GM12878 (cell line): ENCODE data around the gene PTPN5.

Experiments
- CTCF ChIP-seq, 3 experiments: IDR thresholded peaks in 2 of 3; conservative IDR thresholded peaks in 1 of 3; 2 replicates each; pipeline ENCODE4 v1.5.1; 2011; ENCODE audit warnings: low read depth in 3 of 3, low read length in 3 of 3, mild to moderate bottlenecking in 3 of 3, control low read depth in 2 of 3, moderate library complexity in 2 of 3, inconsistent platforms in 1 of 3, mixed read lengths in 1 of 3; ENCODE audit not compliant: control insufficient read depth in 2 of 3, insufficient read depth in 1 of 3; ENCODE audit errors: extremely low read depth in 1 of 3
- E2F8 ChIP-seq: fragments of 450-650 bp; IDR thresholded peaks from 2 replicates; pipeline ENCODE4 v1.6.1; 2018; ENCODE audit warnings: mild to moderate bottlenecking, low read depth, moderate library complexity; ENCODE audit not compliant: partially characterized antibody
- E4F1 ChIP-seq: fragments of 450-650 bp; IDR thresholded peaks from 2 replicates; pipeline ENCODE4 v1.6.1; 2018; ENCODE audit warnings: borderline replicate concordance, mild to moderate bottlenecking; ENCODE audit not compliant: partially characterized antibody
- ETV6 ChIP-seq, 2 experiments: fragments of 450-650 bp in 1 of 2; IDR thresholded peaks in 1 of 2; conservative IDR thresholded peaks in 1 of 2; 2 replicates each; pipeline ENCODE4 v1.6.1; 2014; ENCODE audit warnings: antibody characterized with exemption in 1 of 2, borderline replicate concordance in 1 of 2, low read depth in 1 of 2, mild to moderate bottlenecking in 1 of 2, moderate library complexity in 1 of 2
- HSF1 ChIP-seq: fragments of 150-350 bp; IDR thresholded peaks from 2 replicates; pipeline ENCODE4 v1.6.1; 2014; ENCODE audit warnings: mild to moderate bottlenecking, low read depth, low read length
- POLR2AphosphoS5 ChIP-seq: IDR thresholded peaks from 2 replicates; pipeline ENCODE4 v1.6.1; 2011; ENCODE audit warnings: mild to moderate bottlenecking, low read length, inconsistent platforms
- POU2F2 ChIP-seq: IDR thresholded peaks from 3 replicates; pipeline ENCODE4 v1.6.1; 2011; ENCODE audit warnings: low read depth, mild to moderate bottlenecking, low read length, borderline replicate concordance
- REST ChIP-seq: IDR thresholded peaks from 2 replicates; pipeline ENCODE4 v1.6.1; 2012; ENCODE audit warnings: mild to moderate bottlenecking, low read depth, low read length
- TCF12 ChIP-seq: IDR thresholded peaks from 2 replicates; pipeline ENCODE4 v1.6.1; 2011; ENCODE audit warnings: low read depth, mild to moderate bottlenecking, low read length
- ZBTB4 ChIP-seq: fragments of 450-650 bp; formaldehyde crosslinking; IDR thresholded peaks from 2 replicates; pipeline ENCODE4 v1.4.0; 2022; ENCODE audit warnings: mild to moderate bottlenecking, moderate library complexity
- ZSCAN29 ChIP-seq: fragments of 450-650 bp; IDR thresholded peaks from 2 replicates; pipeline ENCODE4 v1.6.1; 2017; ENCODE audit warnings: mild to moderate bottlenecking, moderate library complexity

- no peak for TF ChIP-seq E2F8
- no peak for TF ChIP-seq POLR2AphosphoS5
- no peak for TF ChIP-seq HSF1
- no peak for TF ChIP-seq ETV6 (conservative IDR thresholded peaks at IDR 0.05 in 1 of 2, IDR thresholded peaks at IDR 0.05 in 1 of 2; ENCODE audit: borderline replicate concordance in 1 of 2, low read depth in 1 of 2)
- TF ChIP-seq E4F1: no peak
- TF ChIP-seq TCF12: no peak
- TF ChIP-seq CTCF (IDR thresholded peaks at IDR 0.05 in 2 of 3, conservative IDR thresholded peaks at IDR 0.05 in 1 of 3; ENCODE audit: control insufficient read depth in 2 of 3, extremely low read depth in 1 of 3, insufficient read depth in 1 of 3, low read depth in 3 of 3, low read length in 3 of 3): no peak
- no peak for TF ChIP-seq ZSCAN29
- no peak for TF ChIP-seq POU2F2
- TF ChIP-seq ZBTB4: no peak
- no peak for TF ChIP-seq REST
Measured at GRCh38 chr11:18707811-18708340, 83.7 kb downstream of the PTPN5 start.
